ENCODE results near the gene ACER1.
A peak's percentile ranks its signal among the peaks of the same experiment; 100 is the strongest.
"Not testable (repeated sequence)": the region's sequence is repeated elsewhere in the genome, so short reads cannot be mapped to it uniquely, and the experiment has no call there.

ACER1 gene

DNA sequence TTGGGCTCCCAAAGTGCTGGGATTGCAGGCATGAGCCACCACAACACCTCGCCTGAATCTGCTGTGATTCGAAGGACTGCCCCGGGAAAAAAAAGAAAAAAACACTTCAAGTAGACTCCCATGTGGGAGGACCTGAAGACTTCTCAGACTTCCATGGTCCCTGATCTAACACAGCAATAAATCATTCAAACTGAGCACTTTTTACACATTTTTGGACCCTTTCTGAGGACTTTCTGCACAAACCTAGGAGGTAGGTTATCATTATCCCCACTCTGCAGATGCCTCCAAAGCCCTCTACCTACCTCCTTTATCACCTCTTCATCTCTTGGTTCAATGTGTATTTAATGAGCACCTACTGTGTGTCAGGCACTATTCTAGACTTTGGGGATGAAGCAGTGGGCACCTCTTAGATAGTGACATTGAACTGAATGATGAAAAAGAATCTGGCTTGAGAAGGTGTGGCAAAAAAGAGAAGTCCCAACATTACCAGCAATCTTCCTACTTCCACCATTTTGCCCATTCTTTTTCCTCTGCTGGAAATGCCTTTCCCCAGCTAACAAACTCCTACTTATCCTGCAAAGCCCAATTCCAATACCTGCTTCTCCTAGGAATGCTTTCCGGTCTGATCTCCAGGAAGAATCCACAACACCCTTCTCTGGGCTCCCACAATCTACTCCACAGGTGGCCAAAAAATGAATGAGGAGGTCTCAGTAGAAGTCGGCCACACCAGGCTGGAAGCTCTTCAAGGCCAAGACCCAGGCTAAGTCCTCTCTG lies 26.3 kb upstream of the ACER1 start:
- peaks cover 7 to 21% (median 15%) of the 10 kb centered on the region in 11 experiments for H3K36me3 ChIP-seq
- no peak overlapping the region for H3K9ac ChIP-seq
- peaks cover 13 to 17% (median 15%) of the 10 kb centered on the region in 10 experiments for H3K4me1 ChIP-seq
- TF ChIP-seq Cebpa-rat (IDR thresholded peaks at IDR 0.05): no peak
- peaks cover 0 to 8% (median 1%) of the 10 kb centered on the region in 11 experiments; a peak in 9 of 22 replicates for H3K9me3 ChIP-seq (replicated peaks in 1 of 11)
- peaks cover 0 to 5% (median 0%) of the 10 kb centered on the region in 11 experiments; a peak in 1 of 22 replicates for H4K20me1 ChIP-seq
- H3K27ac ChIP-seq: no peak overlapping the region
- H3K27me3 ChIP-seq: no peaks in the 10 kb centered on the region
- no peak overlapping the region for H3K4me3 ChIP-seq
- no peak overlapping the region for H3K4me2 ChIP-seq

GRCh38 chr19:6358003-6358402 lies 24.6 kb upstream of the ACER1 start:
- no peak overlapping the region for H3K27ac ChIP-seq
- H3K4me2 ChIP-seq: no peak overlapping the region
- peaks cover 8 to 10% (median 9%) of the 10 kb centered on the region in 10 experiments for H3K4me1 ChIP-seq
- peaks cover 0 to 4% (median 0%) of the 10 kb centered on the region in 11 experiments; a peak in 2 of 22 replicates for H3K36me3 ChIP-seq
- H4K20me1 ChIP-seq: peaks cover 0 to 5% (median 0%) of the 10 kb centered on the region in 11 experiments; a peak in 1 of 22 replicates
- no peak overlapping the region for H3K9ac ChIP-seq
- peaks cover 0 to 19% (median 9%) of the 10 kb centered on the region in 11 experiments; a peak in 10 of 22 replicates for H3K9me3 ChIP-seq (replicated peaks in 1 of 11)
- TF ChIP-seq Cebpa-rat (IDR thresholded peaks at IDR 0.05): no peak
- no peaks in the 10 kb centered on the region for H3K27me3 ChIP-seq
- no peak overlapping the region for H3K4me3 ChIP-seq

- Histone ChIP-seq H3K9ac (no peak overlapping the region), H3K27me3 (no peaks in the 10 kb centered on the region), H4K20me1 (no peaks in the 10 kb centered on the region; a peak in 1 of 22 replicates), H3K9me3 (replicated peaks in 1 of 11) (peaks cover 0 to 25% (median 10%) of the 10 kb centered on the region in 11 experiments; a peak in 12 of 22 replicates), H3K4me2 (no peak overlapping the region), H3K4me3 (no peak overlapping the region), H3K4me1 (peaks cover 0 to 2% (median under 1%) of the 10 kb centered on the region in 10 experiments; a peak in 11 of 20 replicates), H3K36me3 (no peaks in the 10 kb centered on the region), H3K27ac (no peak overlapping the region)
- no peak for TF ChIP-seq Cebpa-rat (IDR thresholded peaks at IDR 0.05)
Observed at GRCh38 chr19:6357174-6357573, 23.8 kb upstream of the ACER1 start.

- not testable (repeated sequence) for H3K4me1 ChIP-seq, H3K27me3 ChIP-seq
Observed at GRCh38 chr19:6355321-6356040, 22.1 kb upstream of the ACER1 start.

DNA sequence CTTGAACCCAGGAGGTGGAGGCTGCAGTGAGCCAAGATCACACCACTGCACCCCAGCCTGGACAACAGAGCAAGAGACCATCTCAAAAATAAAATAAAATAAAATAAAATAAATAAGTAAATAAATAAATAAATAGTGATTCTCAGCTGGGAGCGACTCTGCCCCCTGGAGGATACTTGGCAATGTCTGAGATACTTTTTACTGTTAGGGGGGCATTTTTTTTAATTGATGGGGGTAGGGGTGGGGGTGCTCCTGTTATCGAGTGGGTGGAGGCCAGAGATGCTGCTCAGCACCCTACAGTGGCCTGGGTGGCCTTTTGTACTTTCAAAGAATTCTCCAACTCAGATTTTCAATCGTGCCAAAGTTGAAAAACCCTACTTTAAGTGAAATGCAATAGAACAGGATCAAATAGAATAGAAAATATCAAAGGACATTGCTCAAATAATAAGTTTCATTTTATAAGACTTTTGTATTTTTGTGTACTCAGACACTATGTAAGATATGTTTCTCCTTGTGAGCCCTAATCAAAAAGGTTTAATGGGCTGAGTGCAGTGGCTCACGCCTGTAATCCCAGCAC lies 20.8 kb upstream of the ACER1 start:
- H3K9ac ChIP-seq: no peak overlapping the region
- H3K36me3 ChIP-seq: no peaks in the 10 kb centered on the region
- peaks cover 0 to 6% (median 4%) of the 10 kb centered on the region in 10 experiments; a peak in 10 of 20 replicates for H3K4me1 ChIP-seq
- H4K20me1 ChIP-seq: no peaks in the 10 kb centered on the region
- no peaks in the 10 kb centered on the region for H3K27me3 ChIP-seq
- no peak for TF ChIP-seq Cebpa-rat (IDR thresholded peaks at IDR 0.05)
- no peak overlapping the region for H3K27ac ChIP-seq
- H3K4me3 ChIP-seq: no peak overlapping the region
- no peak overlapping the region for H3K4me2 ChIP-seq
- peaks cover 0 to 26% (median 10%) of the 10 kb centered on the region in 11 experiments; a peak in 12 of 22 replicates for H3K9me3 ChIP-seq (replicated peaks in 1 of 11)

More at GRCh38 chr19:6355321-6356040, 22.1 kb upstream of the ACER1 start:
- not testable (repeated sequence) for H3K4me2 ChIP-seq, H4K20me1 ChIP-seq, H3K9ac ChIP-seq, H3K36me3 ChIP-seq, H3K4me3 ChIP-seq, H3K27ac ChIP-seq
- H3K9me3 ChIP-seq (replicated peaks in 1 of 11): peaks cover 0 to 26% (median 10%) of the 10 kb centered on the region in 11 experiments; a peak in 12 of 22 replicates

DNA sequence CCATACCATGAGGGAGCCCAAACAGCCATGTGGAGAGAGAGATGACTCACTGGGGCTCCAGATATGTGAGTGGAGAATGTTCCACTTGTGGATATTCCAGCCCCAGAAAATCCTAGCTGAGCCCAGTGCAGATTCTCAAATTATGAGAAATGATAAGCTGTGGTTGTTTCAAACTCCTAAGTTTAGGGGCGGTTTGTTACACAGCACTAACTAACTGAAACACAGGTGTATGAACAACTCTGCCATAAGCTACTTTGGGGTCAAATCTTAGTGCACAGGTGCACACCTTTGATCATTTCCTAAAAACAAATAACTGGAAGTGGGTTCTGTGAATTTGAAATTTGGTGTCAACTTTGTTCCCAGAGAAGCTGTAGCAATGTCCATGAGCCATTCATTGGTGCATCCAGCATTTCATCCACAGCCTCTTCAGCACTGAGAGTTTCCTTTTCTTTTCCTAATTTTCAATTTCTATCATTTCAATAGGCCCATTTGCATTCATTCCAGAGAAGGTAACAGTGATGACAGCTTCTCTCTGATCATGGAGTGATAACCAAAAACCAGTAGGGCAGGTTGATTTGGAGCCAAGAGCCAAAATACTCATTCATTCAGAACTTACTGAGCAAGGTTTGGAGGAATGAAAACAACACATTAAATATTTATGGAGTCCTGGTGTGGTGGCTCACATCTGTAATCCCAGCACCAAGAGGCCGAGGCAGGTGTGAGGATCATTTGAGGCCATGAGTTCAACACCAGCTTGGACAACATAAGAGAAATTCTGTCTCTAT lies 19.2 kb upstream of the ACER1 start:
- Histone ChIP-seq H3K4me3 (no peak overlapping the region), H3K4me2 (no peak overlapping the region), H3K36me3 (no peaks in the 10 kb centered on the region), H3K4me1 (peaks cover 0 to 6% (median 4%) of the 10 kb centered on the region in 10 experiments; a peak in 10 of 20 replicates), H4K20me1 (no peaks in the 10 kb centered on the region), H3K27me3 (no peaks in the 10 kb centered on the region), H3K9me3 (replicated peaks in 1 of 11) (peaks cover 0 to 26% (median 10%) of the 10 kb centered on the region in 11 experiments; a peak in 12 of 22 replicates), H3K27ac (no peak overlapping the region), H3K9ac (no peak overlapping the region)
- TF ChIP-seq Cebpa-rat (IDR thresholded peaks at IDR 0.05): no peak

DNA sequence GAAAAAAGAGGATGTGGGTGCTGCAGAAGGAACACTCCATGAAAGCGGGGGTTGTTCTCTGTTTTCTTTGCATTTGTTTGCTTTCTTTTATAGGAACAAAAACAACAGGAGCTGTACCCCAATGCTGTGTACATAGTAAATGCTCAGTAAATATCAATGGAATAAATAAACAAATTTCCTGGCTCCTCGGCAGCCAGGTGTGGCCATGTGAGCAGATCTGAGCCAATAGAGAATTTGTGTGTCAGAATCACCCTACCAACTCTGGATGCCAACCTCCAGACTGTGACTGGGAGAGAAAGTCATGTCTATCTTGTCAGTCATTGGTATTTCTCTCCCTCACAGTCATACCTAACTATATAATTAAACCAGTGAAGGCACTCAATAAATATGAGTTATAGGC lies 17.3 kb upstream of the ACER1 start:
- Histone ChIP-seq H3K9me3 (replicated peaks in 1 of 11) (peaks cover 0 to 26% (median 10%) of the 10 kb centered on the region in 11 experiments; a peak in 12 of 22 replicates), H3K4me1 (peaks cover 0 to 6% (median 4%) of the 10 kb centered on the region in 10 experiments; a peak in 10 of 20 replicates), H4K20me1 (no peaks in the 10 kb centered on the region), H3K27me3 (no peaks in the 10 kb centered on the region), H3K4me2 (peak overlapping the region in 5 of 11 experiments; percentile 28 to 70 (median 37); a peak in 8 of 22 replicates), H3K36me3 (no peaks in the 10 kb centered on the region), H3K4me3 (no peak overlapping the region), H3K9ac (no peak overlapping the region), H3K27ac (no peak overlapping the region)
- no peak for TF ChIP-seq Cebpa-rat (IDR thresholded peaks at IDR 0.05)

DNA sequence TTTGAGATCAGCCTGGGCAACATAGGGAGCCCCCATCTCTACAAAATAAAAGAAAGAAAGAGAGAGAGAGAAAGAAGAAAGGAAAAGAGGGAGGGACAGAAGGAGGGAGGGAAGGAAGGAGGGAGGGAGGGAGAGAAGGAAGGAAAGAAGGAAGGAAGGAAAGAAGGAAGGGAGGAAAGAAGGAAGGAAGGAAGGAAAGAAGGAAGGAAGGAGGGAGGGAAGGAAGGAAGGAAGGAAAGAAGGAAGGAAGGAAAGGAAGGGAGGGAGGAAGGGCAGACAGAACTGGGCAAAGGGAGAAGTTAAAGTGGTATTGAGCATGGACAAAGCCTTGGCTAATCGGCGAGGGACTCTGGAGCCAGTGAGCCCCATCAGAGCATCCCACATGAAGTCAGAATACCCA lies 15.9 kb upstream of the ACER1 start:
- not testable (repeated sequence) for H3K4me1 ChIP-seq

More for the DNA sequence above, 15.9 kb upstream of the ACER1 start:
- H3K9ac ChIP-seq, H3K4me2 ChIP-seq, H3K36me3 ChIP-seq, H4K20me1 ChIP-seq, H3K27me3 ChIP-seq, H3K27ac ChIP-seq, H3K4me3 ChIP-seq: not testable (repeated sequence)
- peaks cover 0 to 13% (median 1%) of the 10 kb centered on the region in 11 experiments; a peak in 8 of 22 replicates for H3K9me3 ChIP-seq (replicated peaks in 1 of 11)
